ENCODE measurements around the gene CGREF1.

Gene CGREF1

DNA sequence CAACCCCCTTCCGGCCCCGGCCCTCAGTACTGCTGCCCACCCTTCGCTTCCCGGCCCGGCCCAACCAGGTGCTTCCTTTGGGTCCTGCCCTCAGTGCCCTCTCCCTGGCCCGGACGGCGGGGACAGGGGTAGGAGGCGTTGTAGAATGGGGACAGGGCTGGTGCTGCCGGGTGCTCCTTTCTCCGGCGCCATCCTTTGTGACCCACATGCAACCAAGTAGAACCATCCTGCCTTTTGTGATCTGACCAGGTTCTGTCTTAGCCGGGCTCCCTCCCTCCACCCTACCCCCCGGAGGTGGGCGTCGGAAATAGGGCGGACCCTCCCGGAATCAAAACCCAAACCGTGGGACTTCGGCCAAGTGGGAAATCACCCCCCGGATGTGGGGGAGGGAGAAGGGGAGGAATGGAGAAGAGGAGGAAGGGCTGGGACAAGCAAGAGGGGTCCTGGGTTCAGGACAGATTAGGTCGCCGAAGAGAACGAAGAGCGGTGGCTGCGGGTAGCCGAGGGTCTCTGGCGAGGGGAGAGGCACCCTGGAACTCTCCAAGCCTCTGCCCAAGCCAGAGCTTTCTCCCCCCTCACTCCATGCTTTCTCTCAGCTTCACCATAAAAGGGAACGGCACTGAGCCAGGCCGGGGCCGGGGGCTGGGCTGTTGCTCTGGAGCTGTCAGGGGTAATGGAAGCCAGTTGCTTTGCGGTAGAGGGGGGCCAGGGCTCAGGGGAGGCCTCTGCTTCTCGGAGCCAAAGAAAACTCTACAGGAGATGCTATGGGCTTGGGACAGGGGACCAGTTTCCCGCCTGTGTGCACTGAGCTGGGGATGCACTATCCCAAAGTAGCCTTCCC, 46.7 kb downstream of the CGREF1 start:
- DNase-seq, result no peak

GRCh38 chr2:27071277-27071989, 47.5 kb downstream of the CGREF1 start, which contains the start of gene OST4:
TSS of gene OST4 (minus strand) at chr2:27071654.
- DNase-seq, result peak; percentile 76 to 77

- no peak for DNase-seq
Measured at GRCh38 chr2:27070653-27071276, 48.2 kb downstream of the CGREF1 start.

- DNase-seq, result no peak
Measured at GRCh38 chr2:27069961-27070618, 48.8 kb downstream of the CGREF1 start.

DNA sequence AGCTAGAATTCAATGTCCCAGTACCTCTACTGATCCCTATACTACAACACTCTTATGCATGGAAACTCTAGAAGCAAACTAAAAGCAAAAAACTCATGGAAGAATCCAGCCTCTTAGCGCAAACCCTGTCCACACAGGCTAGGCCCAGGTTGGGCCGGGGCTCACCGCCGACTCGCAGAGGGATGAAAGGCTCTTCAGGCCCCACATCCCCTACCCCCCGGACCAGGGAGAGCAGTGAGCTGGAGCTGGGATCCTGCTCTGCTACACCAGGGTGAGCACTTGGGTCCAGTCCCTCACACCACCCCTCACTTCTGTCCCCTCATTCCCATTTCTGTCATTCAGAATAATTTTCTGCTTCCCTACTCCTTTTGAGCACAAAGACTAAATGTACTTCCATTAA, 49.5 kb downstream of the CGREF1 start:
- DNase-seq, result no peak

- DNase-seq, result no peak
Measured at GRCh38 chr2:27067385-27067784, 51.5 kb downstream of the CGREF1 start.

DNA sequence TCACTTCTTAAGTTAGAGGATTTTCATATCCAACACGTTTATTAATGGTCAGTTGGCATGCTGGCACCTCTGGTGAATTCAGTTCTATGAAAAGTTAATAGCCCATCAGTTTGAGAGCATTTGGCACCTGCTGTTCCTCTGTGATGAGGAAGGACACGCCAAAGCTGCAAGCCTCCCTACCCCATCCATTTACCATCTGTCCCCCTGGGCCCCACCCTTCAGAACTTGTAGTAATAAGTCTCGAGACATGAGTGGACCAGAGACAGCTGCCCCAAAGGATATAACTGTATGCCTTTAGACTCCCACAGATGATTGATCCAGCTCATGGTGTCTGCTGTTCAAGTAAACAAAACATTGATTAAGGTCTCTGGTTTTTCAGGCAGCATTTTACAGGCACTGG, 53.8 kb downstream of the CGREF1 start:
- DNase-seq, result no peak

- no peak for DNase-seq
Measured at GRCh38 chr2:27060323-27060722, 58.6 kb downstream of the CGREF1 start.

DNA sequence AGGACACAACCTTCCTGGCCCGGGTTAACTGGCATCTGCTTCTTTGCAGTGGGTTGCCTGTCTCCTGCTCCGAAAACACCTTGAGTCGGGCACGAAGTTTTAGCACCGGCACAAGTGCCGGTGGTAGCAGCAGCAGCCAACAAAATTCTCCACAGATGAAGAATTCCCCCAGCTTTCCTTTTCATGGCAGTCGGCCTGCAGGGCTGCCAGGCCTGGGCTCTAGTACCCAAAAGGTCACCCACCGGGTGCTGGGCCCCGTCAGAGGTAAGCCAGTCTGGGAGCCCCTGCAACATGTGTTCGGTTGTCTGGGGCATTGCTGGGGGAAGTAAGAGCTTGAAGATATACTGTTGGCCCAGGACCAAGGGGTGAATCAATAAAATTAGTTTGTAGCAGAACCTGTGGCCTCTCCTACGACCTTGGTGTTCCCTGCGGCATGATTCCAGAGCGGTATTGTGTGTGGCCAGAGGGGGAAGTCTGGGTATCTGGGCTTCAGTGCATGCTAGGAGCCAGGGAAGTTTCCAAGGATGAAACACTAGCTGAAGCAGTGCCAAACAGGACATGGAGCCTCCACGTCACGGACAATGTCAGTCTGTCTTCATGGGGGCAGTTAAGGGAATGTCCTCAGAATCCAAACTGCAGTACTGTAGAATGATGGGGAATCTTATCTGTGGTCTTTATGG, 59.6 kb downstream of the CGREF1 start:
- DNase-seq, result no peak

- no peak for DNase-seq
Measured at GRCh38 chr2:27058210-27058609, 60.7 kb downstream of the CGREF1 start.

- no peak for DNase-seq
Measured at GRCh38 chr2:27057184-27057583, 61.7 kb downstream of the CGREF1 start.

DNA sequence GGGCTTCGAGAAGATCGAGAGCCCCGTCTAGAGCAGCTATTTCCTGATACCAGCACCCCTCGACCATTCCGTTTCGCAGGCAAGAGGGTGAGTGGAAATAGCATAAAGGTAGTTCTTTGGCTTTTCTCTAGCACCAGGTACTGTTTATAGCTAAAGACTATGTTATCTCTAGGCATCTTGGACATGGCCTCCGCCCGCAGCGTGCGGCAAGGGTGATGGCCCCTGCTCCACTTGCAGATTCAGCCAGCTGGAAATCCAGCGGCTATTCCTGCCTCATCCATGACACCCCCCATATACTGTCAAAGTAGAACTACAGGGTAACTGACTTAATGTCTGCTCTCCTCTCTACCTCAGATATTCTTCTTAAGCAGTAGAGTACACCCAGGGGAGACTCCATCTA, 64.2 kb downstream of the CGREF1 start:
- no peak for DNase-seq

DNA sequence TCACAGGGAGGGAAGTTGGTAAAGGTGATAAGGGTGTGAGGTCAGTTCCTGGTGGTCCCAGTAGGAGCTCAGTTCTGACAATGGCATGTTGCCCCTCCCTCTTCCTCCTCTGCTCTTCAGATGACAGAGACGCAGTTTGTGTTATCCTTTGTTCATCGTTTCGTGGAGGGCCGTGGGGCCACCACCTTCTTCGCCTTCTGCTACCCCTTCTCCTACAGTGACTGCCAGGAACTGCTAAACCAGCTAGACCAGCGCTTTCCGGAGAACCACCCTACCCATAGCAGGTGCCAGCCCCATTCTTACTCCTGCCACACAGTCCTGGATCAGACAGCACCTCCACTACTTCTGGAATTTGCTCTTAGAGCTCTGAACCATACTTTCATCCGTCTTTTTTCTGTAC, 65.2 kb downstream of the CGREF1 start:
- DNase-seq, result no peak

- DNase-seq, result no peak
Measured at GRCh38 chr2:27053321-27053720, 65.6 kb downstream of the CGREF1 start.

- peak in 1 of 2 experiments; percentile 9 for DNase-seq
Measured at GRCh38 chr2:27051902-27052645, 66.9 kb downstream of the CGREF1 start.

GRCh38 chr2:27050996-27051901, 67.7 kb downstream of the CGREF1 start, which contains the start of gene AGBL5:
TSS of gene AGBL5 (plus strand) at chr2:27051668. CDS start at chr2:27052959, 1,291 bp downstream.
- peak; percentile 84 to 85 for DNase-seq

Measured in AML-193 (cell line).